IMR-90 (cell line): ENCODE results near the gene EDIL3. TPM values are rescaled to one million over a fixed set of nuclear protein-coding genes. Genes with fewer than 3 reads are reported as not detected.

Experiments used
- ATAC-seq: fragments of 200-7000 bp; cut with Tn5 transposase; 2 replicates; pipeline ENCODE4 v1.9.1; 2020; ENCODE audit warnings: low read depth, mild to moderate bottlenecking, moderate library complexity
- BruUV-seq: library from RNA; stranded (reverse); fragments of 400-500 nt; replicated peaks from 2 replicates; lab custom pipeline; 2021; lab: Mats Ljungman, UMichigan
- CTCF ChIA-PET: fragments of 300-600 bp; formaldehyde crosslinking; extraction: SDS; loops from one replicate; lab custom pipeline; 2021; ENCODE audit warnings: antibody characterized with exemption; lab: Yijun Ruan, JAX
- POLR2A ChIA-PET: fragments of 300-600 bp; sonication (Branson Sonifier 250); formaldehyde crosslinking; loops from one replicate; lab custom pipeline; 2022; ENCODE audit warnings: antibody characterized with exemption; ENCODE audit not compliant: unreplicated experiment; lab: Charles Lee
- DNase-seq: peaks from one replicate; pipeline ENCODE4 v3.0.0; 2013
- H2AFZ ChIP-seq: replicated peaks from 2 replicates; pipeline ENCODE3; 2013; ENCODE audit warnings: low read length, mild to moderate bottlenecking; ENCODE audit not compliant: poor library complexity
- H2AK5ac ChIP-seq: 2 replicates; pipeline ENCODE4 v1.6.1; 2013; ENCODE audit warnings: low read depth, low read length, inconsistent platforms
- H2AK9ac ChIP-seq: replicated peaks from 2 replicates; pipeline ENCODE3; 2013; ENCODE audit warnings: mild to moderate bottlenecking, low read depth, low read length, moderate library complexity; ENCODE audit not compliant: poor library complexity
- H2BK120ac ChIP-seq: 2 replicates; pipeline ENCODE4 v1.6.1; 2013; ENCODE audit warnings: low read depth, low read length, inconsistent platforms
- H2BK15ac ChIP-seq: 3 replicates; pipeline ENCODE4 v1.6.1; 2013; ENCODE audit warnings: low read depth, low read length, inconsistent platforms
- H2BK20ac ChIP-seq: 2 replicates; pipeline ENCODE4 v1.6.1; 2013; ENCODE audit warnings: low read depth, mild to moderate bottlenecking, inconsistent platforms, low read length, moderate library complexity
- H2BK5ac ChIP-seq: 2 replicates; pipeline ENCODE4 v1.6.1; 2013; ENCODE audit warnings: mild to moderate bottlenecking, low read depth, low read length, inconsistent platforms; ENCODE audit not compliant: poor library complexity, severe bottlenecking
- H3K14ac ChIP-seq: replicated peaks from 2 replicates; pipeline ENCODE4 v1.6.1; 2013; ENCODE audit warnings: low read depth, low read length, inconsistent platforms
- H3K18ac ChIP-seq: 2 replicates; pipeline ENCODE4 v1.6.1; 2013; ENCODE audit warnings: low read depth, low read length, control low read depth
- H3K23ac ChIP-seq: 2 replicates; pipeline ENCODE4 v1.6.1; 2013; ENCODE audit warnings: low read depth, low read length, inconsistent platforms
- H3K27ac ChIP-seq: 2 replicates; pipeline ENCODE4 v1.5.1; 2013; ENCODE audit warnings: mild to moderate bottlenecking, control low read depth, low read length; ENCODE audit not compliant: insufficient read depth
- H3K27me3 ChIP-seq: 2 replicates; pipeline ENCODE4 v1.6.1; 2013; ENCODE audit warnings: low read length; ENCODE audit not compliant: control insufficient read depth, insufficient read depth
- H3K36me3 ChIP-seq: 2 replicates; pipeline ENCODE4 v1.6.1; 2013; ENCODE audit warnings: low read length, mixed read lengths; ENCODE audit not compliant: control insufficient read depth, insufficient read depth
- H3K4ac ChIP-seq: 2 replicates; pipeline ENCODE4 v1.6.1; 2013; ENCODE audit warnings: low read depth, low read length, inconsistent platforms
- H3K4me1 ChIP-seq: 2 replicates; pipeline ENCODE4 v1.6.1; 2013; ENCODE audit warnings: low read length, mixed read lengths; ENCODE audit not compliant: control insufficient read depth, insufficient read depth
- H3K4me2 ChIP-seq: 2 replicates; pipeline ENCODE4 v1.6.1; 2013; ENCODE audit warnings: low read depth, mild to moderate bottlenecking, control low read depth, low read length, moderate library complexity
- H3K4me3 ChIP-seq: 2 replicates; pipeline ENCODE4 v1.5.1; 2013; ENCODE audit warnings: low read depth, mild to moderate bottlenecking, control low read depth, low read length, moderate library complexity; ENCODE audit not compliant: insufficient read depth
- H3K56ac ChIP-seq: 2 replicates; pipeline ENCODE4 v1.6.1; 2013; ENCODE audit warnings: low read length, inconsistent platforms; ENCODE audit not compliant: insufficient read depth; ENCODE audit errors: extremely low read depth
- H3K79me1 ChIP-seq, 2 experiments: 2 replicates each; pipeline ENCODE4 v1.6.1; 2013; ENCODE audit warnings: low read length in 2 of 2, inconsistent platforms in 1 of 2, low read depth in 1 of 2
- H3K9ac ChIP-seq: 2 replicates; pipeline ENCODE4 v1.6.1; 2013; ENCODE audit warnings: low read depth, low read length, control low read depth
- H3K9me1 ChIP-seq: 2 replicates; pipeline ENCODE4 v1.6.1; 2013; ENCODE audit warnings: low read length, inconsistent platforms; ENCODE audit not compliant: insufficient read depth
- H3K9me3 ChIP-seq: 2 replicates; pipeline ENCODE4 v1.6.1; 2013; ENCODE audit warnings: low read length; ENCODE audit not compliant: control insufficient read depth, insufficient read depth
- H4K20me1 ChIP-seq: 2 replicates; pipeline ENCODE4 v1.6.1; 2013; ENCODE audit warnings: low read length, inconsistent platforms; ENCODE audit not compliant: insufficient read depth
- H4K5ac ChIP-seq: 2 replicates; pipeline ENCODE4 v1.6.1; 2013; ENCODE audit warnings: mild to moderate bottlenecking, low read depth, low read length, control low read depth
- H4K8ac ChIP-seq, 2 experiments: 2 replicates each; pipeline ENCODE4 v1.6.1; 2013; ENCODE audit warnings: low read depth in 2 of 2, low read length in 2 of 2, control low read depth in 1 of 2, inconsistent platforms in 1 of 2
- H4K91ac ChIP-seq: 2 replicates; pipeline ENCODE4 v1.6.1; 2013; ENCODE audit warnings: low read depth, low read length, inconsistent platforms; ENCODE audit not compliant: insufficient read depth
- BHLHE40 ChIP-seq: fragments of 150-350 bp; IDR thresholded peaks from 2 replicates; pipeline ENCODE4 v1.6.1; 2016; ENCODE audit warnings: mild to moderate bottlenecking, low read depth, low read length
- CEBPB ChIP-seq: IDR thresholded peaks from 2 replicates; pipeline ENCODE4 v1.6.1; 2012; ENCODE audit warnings: low read depth, low read length, improper control_type of control experiment
- ELK1 ChIP-seq: fragments of 150-350 bp; IDR thresholded peaks from 2 replicates; pipeline ENCODE4 v1.6.1; 2016; ENCODE audit warnings: low read depth, mild to moderate bottlenecking, low read length, moderate library complexity, borderline replicate concordance
- FOS ChIP-seq: fragments of 150-350 bp; IDR thresholded peaks from 2 replicates; pipeline ENCODE4 v1.6.1; 2016; ENCODE audit warnings: low read depth, low read length
- MAZ ChIP-seq: IDR thresholded peaks from 2 replicates; pipeline ENCODE4 v1.6.1; 2012; ENCODE audit warnings: low read depth, mild to moderate bottlenecking, low read length, improper control_type of control experiment, moderate library complexity, borderline replicate concordance
- MXI1 ChIP-seq: IDR thresholded peaks from 2 replicates; pipeline ENCODE4 v1.6.1; 2012; ENCODE audit warnings: low read depth, mild to moderate bottlenecking, low read length, moderate library complexity, borderline replicate concordance
- POLR2A ChIP-seq: IDR thresholded peaks from 2 replicates; pipeline ENCODE4 v1.6.1; 2012; ENCODE audit warnings: mild to moderate bottlenecking, low read depth, low read length
- RAD21 ChIP-seq: IDR thresholded peaks from 2 replicates; pipeline ENCODE4 v1.6.1; 2012; ENCODE audit warnings: low read length, improper control_type of control experiment
- RCOR1 ChIP-seq: IDR thresholded peaks from 2 replicates; pipeline ENCODE4 v1.6.1; 2012; ENCODE audit warnings: mild to moderate bottlenecking, low read length, improper control_type of control experiment; ENCODE audit not compliant: insufficient replicate concordance
- RFX5 ChIP-seq: IDR thresholded peaks from 2 replicates; pipeline ENCODE4 v1.8.0; 2012; ENCODE audit warnings: low read depth, mild to moderate bottlenecking, low read length, moderate library complexity
- SMC3 ChIP-seq: fragments of 150-350 bp; IDR thresholded peaks from 2 replicates; pipeline ENCODE4 v1.6.1; 2016; ENCODE audit warnings: low read depth, mild to moderate bottlenecking, antibody characterized with exemption, low read length, moderate library complexity
- USF2 ChIP-seq: fragments of 150-350 bp; IDR thresholded peaks from 2 replicates; pipeline ENCODE4 v1.6.1; 2017; ENCODE audit warnings: mild to moderate bottlenecking, antibody characterized with exemption, low read length, low read depth
- WGBS, 2 experiments: methylation state at CpG; one replicate each; pipeline versions ENCODE4 v1.1.5 to v1.1.7; 2013; ENCODE audit warnings: missing lambda C conversion rate in 2 of 2; ENCODE audit not compliant: insufficient read length in 1 of 2; ENCODE audit errors: extremely low coverage in 2 of 2; 5-methylcytosine and 5-hydroxymethylcytosine counted together
- dilution Hi-C: fragments of 300-500 bp; cut with HindIII; formaldehyde crosslinking; loops from one replicate; pipeline ENCODE4 v1.14.3; 2018; ENCODE audit warnings: low sequenced_read_pairs; ENCODE audit not compliant: unreplicated experiment
- in situ Hi-C: fragments of 300-500 bp; cut with MboI; formaldehyde crosslinking; loops from 3 replicates; pipeline ENCODE4 v1.14.3; 2019; ENCODE audit warnings: low sequenced_read_pairs, inconsistent platforms, mixed read lengths
- intact Hi-C: fragments of 100-400 bp; cut with micrococcal nuclease; formaldehyde crosslinking; loops from 2 replicates; pipeline ENCODE4 v1.10.0; 2022
- polyA plus RNA-seq, 3 experiments: library from polyadenylated mRNA; depleted of rRNA; stranded (reverse); fragments of >200 nt; gene quantifications; 2 replicates each; pipeline ENCODE4 v1.2.3, GENCODE V29; 2012; ENCODE audit warnings: low replicate concordance in 1 of 3
- total RNA-seq: library from RNA; depleted of rRNA; stranded (reverse); fragments of >200 nt; gene quantifications from 2 replicates; pipeline ENCODE4 v1.2.3, GENCODE V29; 2012

EDIL3 gene
- total and polyA plus RNA-seq, 2 of the 4 experiments (the other 2 are of a cell fraction), result 55.5 to 82.8 TPM

GRCh38 chr5:84036842-84037241, 347.8 kb downstream of the EDIL3 start:
- Histone ChIP-seq H3K4ac (no peak overlapping the region; the same call in 1 of the 2 replicates), H3K27me3 (no peaks in the 10 kb centered on the region), H2AK5ac (no peak overlapping the region), H4K91ac (no peak overlapping the region), H2AK9ac (no peak overlapping the region), H3K9me3 (no peaks in the 10 kb centered on the region), H2AFZ (no peak overlapping the region), H3K9me1 (no peaks in the 10 kb centered on the region), H3K9ac (no peak overlapping the region), H4K20me1 (no peaks in the 10 kb centered on the region), H3K36me3 (no peaks in the 10 kb centered on the region), H3K18ac (no peak overlapping the region), H3K79me1 (no peaks in the 10 kb centered on the region; a peak in 1 of 4 replicates), H4K8ac (no peak overlapping the region), H2BK120ac (no peak overlapping the region), H4K5ac (no peak overlapping the region; the same call in 1 of the 2 replicates), H2BK20ac (no peak overlapping the region), H3K4me2 (no peak overlapping the region), H3K27ac (no peak overlapping the region), H3K4me3 (no peak overlapping the region), H3K14ac (no peak overlapping the region), H3K4me1 (peaks cover 6% of the 10 kb centered on the region), H2BK5ac (no peak overlapping the region), H3K23ac (no peak overlapping the region), H3K56ac (no peak overlapping the region), H2BK15ac (no peak overlapping the region)
- ATAC-seq (no peak), DNase-seq (no peak)
- dilution Hi-C loops, result no loop called here
- no CpG with 5 or more reads among the region's 1 CpG for WGBS, 2 experiments
- in situ Hi-C loops, result no loop called here
- TF ChIP-seq MAZ (no peak), RAD21 (no peak), POLR2A (no peak), ELK1 (no peak), BHLHE40 (no peak), RCOR1 (no peak), FOS (no peak), RFX5 (no peak), CEBPB (no peak), SMC3 (no peak), USF2 (no peak), MXI1 (no peak)
- intact Hi-C loops, result no loop called here
- no TSS peak for BruUV-seq
- ChIA-PET POLR2A (no interaction called here), CTCF (no interaction called here)
